B cell (primary cell): ENCODE measurements around the gene CPNE4. TPM values are rescaled to one million over a fixed set of nuclear protein-coding genes. Genes with fewer than 3 reads are reported as not detected.

Source experiments
- ATAC-seq: fragments of 200-7000 bp; cut with Tn5 transposase; one replicate; pipeline ENCODE4 v1.10.0; 2021; ENCODE audit warnings: low read depth, mild to moderate bottlenecking, moderate number of reproducible peaks, moderate library complexity
- CTCF ChIA-PET: fragments of 350-600 bp; sonication (Branson Sonifier 250); formaldehyde crosslinking; loops from one replicate; lab custom pipeline; 2021; ENCODE audit warnings: antibody characterized with exemption, inconsistent platforms; lab: Charles Lee
- POLR2A ChIA-PET: fragments of 350-600 bp; sonication (Branson Sonifier 250); formaldehyde crosslinking; loops from one replicate; lab custom pipeline; 2021; ENCODE audit warnings: antibody characterized with exemption; lab: Charles Lee
- DNase-seq: peaks from one replicate; pipeline ENCODE4 v3.0.0; 2013
- H2AFZ ChIP-seq: 2 replicates; pipeline ENCODE4 v1.6.1; 2012; ENCODE audit warnings: mild to moderate bottlenecking, low read depth, low read length; ENCODE audit not compliant: insufficient read depth, poor library complexity, severe bottlenecking
- H3K27ac ChIP-seq, 2 donors: 1 replicate in 1 of 2; 2 replicates in 1 of 2; pipeline ENCODE4 v1.5.1; 2012 to 2013; ENCODE audit warnings: low read length in 2 of 2, mild to moderate bottlenecking in 2 of 2, moderate library complexity in 1 of 2
- H3K27me3 ChIP-seq, 4 experiments: fragments of 200-600 bp in 1 of 4; sonication (generic) in 1 of 4; replicated peaks in 1 of 4; 1 replicate in 2 of 4; 2 replicates in 2 of 4; pipeline versions ENCODE4 v1.6.1 to v1.7.0; 2013 to 2016; ENCODE audit warnings: low read length in 3 of 4, mild to moderate bottlenecking in 2 of 4, mixed read lengths in 1 of 4, moderate library complexity in 1 of 4; ENCODE audit not compliant: insufficient read depth in 4 of 4, control insufficient read depth in 3 of 4; ENCODE audit errors: control extremely low read depth in 1 of 4
- H3K36me3 ChIP-seq, 2 experiments: replicated peaks in 1 of 2; 1 replicate in 1 of 2; 2 replicates in 1 of 2; pipeline versions ENCODE4 v1.6.1 to v1.7.1; 2013; ENCODE audit warnings: low read length in 1 of 2; ENCODE audit not compliant: insufficient read depth in 2 of 2, control insufficient read depth in 1 of 2; ENCODE audit errors: control extremely low read depth in 1 of 2, extremely low read depth in 1 of 2
- H3K4me1 ChIP-seq, 2 donors: fragments of 200-600 bp in 1 of 2; sonication (generic) in 1 of 2; 1 replicate in 1 of 2; 2 replicates in 1 of 2; pipeline versions ENCODE4 v1.5.1 to v1.6.1; 2013 to 2017; ENCODE audit warnings: low read length in 2 of 2; ENCODE audit not compliant: control insufficient read depth in 2 of 2, insufficient read depth in 2 of 2
- H3K4me2 ChIP-seq: replicated peaks from 2 replicates; pipeline ENCODE3; 2012; ENCODE audit warnings: mild to moderate bottlenecking, low read depth, low read length; ENCODE audit not compliant: poor library complexity, severe bottlenecking
- H3K4me3 ChIP-seq, 5 experiments: fragments of 200-600 bp in 1 of 5; sonication (generic) in 1 of 5; 1 replicate in 3 of 5; 2 replicates in 2 of 5; pipeline versions ENCODE4 v1.5.1 to v1.7.0; 2011 to 2016; ENCODE audit warnings: low read length in 4 of 5, mild to moderate bottlenecking in 4 of 5, low read depth in 2 of 5, control low read depth in 1 of 5, moderate library complexity in 1 of 5; ENCODE audit not compliant: insufficient read depth in 1 of 5; ENCODE audit errors: control extremely low read depth in 1 of 5, extremely low read depth in 1 of 5
- H3K79me2 ChIP-seq: fragments of 200-600 bp; sonication (generic); one replicate; pipeline ENCODE4 v1.6.0; 2016; ENCODE audit warnings: low read length; ENCODE audit not compliant: control insufficient read depth, insufficient read depth
- H3K9ac ChIP-seq: fragments of 200-600 bp; sonication (generic); 2 replicates; pipeline ENCODE4 v1.6.1; 2017; ENCODE audit warnings: mild to moderate bottlenecking, low read length, moderate library complexity
- H3K9me3 ChIP-seq, 3 donors: one replicate each; pipeline versions ENCODE4 v1.6.1 to v1.7.1; 2013; ENCODE audit warnings: low read length in 2 of 3; ENCODE audit not compliant: control insufficient read depth in 2 of 3, insufficient read depth in 1 of 3; ENCODE audit errors: control extremely low read depth in 1 of 3
- H4K20me1 ChIP-seq: 2 replicates; pipeline ENCODE4 v1.6.0; 2012; ENCODE audit warnings: mild to moderate bottlenecking, low read length; ENCODE audit not compliant: insufficient read depth, control insufficient read depth, poor library complexity, severe bottlenecking
- H3K27ac Mint-ChIP-seq: one replicate; pipeline ENCODE4 v1.8.0; 2021; ENCODE audit warnings: mixed read lengths
- H3K27me3 Mint-ChIP-seq: one replicate; pipeline ENCODE4 v1.8.0; 2021; ENCODE audit warnings: mixed read lengths
- H3K4me1 Mint-ChIP-seq: one replicate; pipeline ENCODE4 v1.8.0; 2021; ENCODE audit warnings: mixed read lengths
- H3K4me3 Mint-ChIP-seq: one replicate; pipeline ENCODE4 v1.8.0; 2021; ENCODE audit warnings: mixed read lengths
- H3K9me3 Mint-ChIP-seq: one replicate; pipeline ENCODE4 v1.8.0; 2022; ENCODE audit warnings: mixed read lengths; ENCODE audit not compliant: insufficient read depth
- CTCF ChIP-seq: fragments of 200-600 bp; IDR thresholded peaks from one replicate; pipeline ENCODE4 v1.8.0; 2022; ENCODE audit warnings: antibody characterized with exemption, mild to moderate bottlenecking
- EZH2 ChIP-seq: IDR thresholded peaks from 2 replicates; pipeline ENCODE4 v1.6.1; 2012; ENCODE audit warnings: borderline replicate concordance, low read depth, mild to moderate bottlenecking, moderate library complexity, low read length; ENCODE audit not compliant: insufficient read depth, poor library complexity, severe bottlenecking
- WGBS: methylation state at CpG from one replicate; pipeline ENCODE4 v1.1.5; 2013; ENCODE audit warnings: missing lambda C conversion rate; ENCODE audit not compliant: insufficient coverage; 5-methylcytosine and 5-hydroxymethylcytosine counted together
- intact Hi-C: fragments of 100-400 bp; cut with micrococcal nuclease; formaldehyde crosslinking; loops from one replicate; pipeline ENCODE4 v1.10.0; 2022
- polyA plus RNA-seq: library from polyadenylated mRNA; depleted of rRNA; stranded (reverse); fragments of >200 nt; gene quantifications from 2 replicates; pipeline ENCODE4 v1.2.3, GENCODE V29; 2012
- total RNA-seq, 2 donors: library from RNA; stranded (reverse); fragments of 120-200 nt in 1 of 2; gene quantifications; 1 replicate in 1 of 2; 2 replicates in 1 of 2; pipeline versions ENCODE4 v1.2.3 to v1.2.4, GENCODE V29; 2013 to 2022

Gene CPNE4
- total and polyA plus RNA-seq, 2 donors (not counting 1 experiment from before 2014, with no cell fraction given), result not detected

GRCh38 chr3:131821191-131821762, 213.5 kb downstream of the CPNE4 start:
- intact Hi-C loops, result no loop called here
- H3K4me2 ChIP-seq, result no peak overlapping the region
- ATAC-seq (no peak), DNase-seq (no peak)
- Mint-ChIP-seq H3K9me3 (no peaks in the 10 kb centered on the region), H3K27ac (no peak overlapping the region), H3K27me3 (peaks cover 10% of the 10 kb centered on the region), H3K4me3 (no peak overlapping the region), H3K4me1 (no peaks in the 10 kb centered on the region)
- 80% methylated on average over 1 of the region's 3 CpGs for WGBS
- H3K4me3 ChIP-seq, result no peak overlapping the region
- TF ChIP-seq CTCF, result no peak
- no peak for TF ChIP-seq EZH2
- H3K9ac ChIP-seq, result no peak overlapping the region
- no peaks in the 10 kb centered on the region for H3K79me2 ChIP-seq
- no peaks in the 10 kb centered on the region for H3K36me3 ChIP-seq
- no peak overlapping the region for H3K27ac ChIP-seq
- H4K20me1 ChIP-seq, result no peaks in the 10 kb centered on the region
- no peaks in the 10 kb centered on the region for H3K4me1 ChIP-seq
- no peak overlapping the region for H2AFZ ChIP-seq
- POLR2A ChIA-PET, result no interaction called here
- CTCF ChIA-PET, result no interaction called here
- H3K27me3 ChIP-seq, result no peaks in the 10 kb centered on the region
- peaks cover 0 to 1% (median 0%) of the 10 kb centered on the region in 3 donors for H3K9me3 ChIP-seq

GRCh38 chr3:131819381-131820055, 215.3 kb downstream of the CPNE4 start:
- Histone ChIP-seq H3K4me2 (no peak overlapping the region), H3K9me3 (peaks cover 0 to 1% (median 0%) of the 10 kb centered on the region in 3 donors), H3K27me3 (no peaks in the 10 kb centered on the region), H3K36me3 (no peaks in the 10 kb centered on the region), H3K9ac (no peak overlapping the region), H2AFZ (no peak overlapping the region), H3K27ac (no peak overlapping the region), H3K79me2 (no peaks in the 10 kb centered on the region), H4K20me1 (no peaks in the 10 kb centered on the region), H3K4me1 (no peaks in the 10 kb centered on the region), H3K4me3 (no peak overlapping the region)
- peaks cover 4% of the 10 kb centered on the region for H3K27me3 Mint-ChIP-seq
- no peak overlapping the region for H3K4me3 Mint-ChIP-seq
- ChIA-PET CTCF (no interaction called here), POLR2A (no interaction called here)
- no CpG with 5 or more reads among the region's 5 CpGs for WGBS
- no peaks in the 10 kb centered on the region for H3K4me1 Mint-ChIP-seq
- intact Hi-C loops, result no loop called here
- ATAC-seq (no peak), DNase-seq (no peak)
- TF ChIP-seq CTCF (no peak), EZH2 (no peak)
- H3K27ac Mint-ChIP-seq, result no peak overlapping the region
- H3K9me3 Mint-ChIP-seq, result no peaks in the 10 kb centered on the region
